Measurements from ENCODE around the gene RGS18.

The RGS18 gene

DNA sequence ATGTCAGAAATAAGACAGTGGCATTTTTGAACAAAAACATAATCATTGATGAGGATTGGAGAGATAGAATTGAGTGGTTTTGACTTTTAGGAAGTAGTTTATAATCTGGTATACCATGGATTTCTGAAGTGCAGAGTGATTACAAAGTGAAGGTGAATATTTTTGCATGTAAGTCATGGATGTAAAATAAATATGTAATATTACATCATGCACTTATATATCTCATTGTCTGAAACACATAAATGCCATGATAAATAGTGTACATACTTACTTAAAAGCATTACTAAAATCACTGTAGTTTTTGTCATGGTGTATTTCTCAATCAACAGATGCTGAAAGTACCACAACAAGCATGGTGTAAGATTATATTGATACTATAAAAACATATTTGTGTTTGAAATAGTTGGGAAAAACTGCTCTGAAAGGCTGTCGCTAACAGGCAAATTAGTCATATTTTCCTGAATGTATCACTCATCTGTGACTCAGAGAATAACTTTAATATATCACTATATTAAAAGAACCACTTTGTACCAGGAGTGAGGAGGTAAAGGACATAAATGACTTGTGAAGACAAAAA, 24.8 kb upstream of the RGS18 start:
- peaks cover 6% of the 10 kb centered on the region for H3K4me1 ChIP-seq (ENCODE audit: control insufficient read depth, insufficient read depth, low read length, unreplicated experiment)
- peak overlapping the region; percentile 71 for H3K27ac ChIP-seq (ENCODE audit: low read depth, low read length)
- no peaks in the 10 kb centered on the region for H3K27me3 ChIP-seq (ENCODE audit: insufficient read depth, low read length)
- H2AFZ ChIP-seq (ENCODE audit: low read length, unreplicated experiment): peak overlapping the region; percentile 32
- 0 out of 2 replicates have a peak, but pooled peaks cover 4% of the 10 kb centered on the region for H3K36me3 ChIP-seq (ENCODE audit: insufficient read depth, low read length)
- no peaks in the 10 kb centered on the region for H3K79me2 ChIP-seq (ENCODE audit: control insufficient read depth, insufficient read depth, low read length, unreplicated experiment)
- no peak overlapping the region for H3K4me3 ChIP-seq (ENCODE audit: low read depth, low read length)

DNA sequence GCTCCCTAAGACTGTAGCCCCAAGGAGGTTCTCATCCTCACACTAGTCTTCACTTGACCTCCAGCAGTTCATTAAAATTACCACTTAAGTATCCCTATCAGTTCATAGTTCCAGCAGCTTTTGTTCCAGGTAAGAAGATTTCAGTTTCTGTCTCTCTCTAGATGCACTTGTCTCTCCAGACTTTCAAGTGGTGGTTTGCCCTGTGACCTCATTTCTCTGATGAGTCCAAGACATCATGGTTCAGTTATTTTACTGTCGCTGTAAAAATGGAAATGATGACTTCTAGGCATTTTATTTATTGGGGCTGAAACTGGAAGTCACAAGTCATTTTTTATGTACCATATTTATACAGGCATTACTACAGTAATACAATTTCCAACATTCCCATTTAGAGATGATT, 17.9 kb upstream of the RGS18 start:
- Histone ChIP-seq H3K27ac (ENCODE audit: low read depth, low read length) (no peak overlapping the region), H3K79me2 (ENCODE audit: control insufficient read depth, insufficient read depth, low read length, unreplicated experiment) (no peaks in the 10 kb centered on the region), H3K4me1 (ENCODE audit: control insufficient read depth, insufficient read depth, low read length, unreplicated experiment) (peaks cover 10% of the 10 kb centered on the region), H3K36me3 (ENCODE audit: insufficient read depth, low read length) (no peaks in the 10 kb centered on the region), H3K4me3 (ENCODE audit: low read depth, low read length) (no peak overlapping the region), H2AFZ (ENCODE audit: low read length, unreplicated experiment) (no peak overlapping the region), H3K27me3 (ENCODE audit: insufficient read depth, low read length) (no peaks in the 10 kb centered on the region)

DNA sequence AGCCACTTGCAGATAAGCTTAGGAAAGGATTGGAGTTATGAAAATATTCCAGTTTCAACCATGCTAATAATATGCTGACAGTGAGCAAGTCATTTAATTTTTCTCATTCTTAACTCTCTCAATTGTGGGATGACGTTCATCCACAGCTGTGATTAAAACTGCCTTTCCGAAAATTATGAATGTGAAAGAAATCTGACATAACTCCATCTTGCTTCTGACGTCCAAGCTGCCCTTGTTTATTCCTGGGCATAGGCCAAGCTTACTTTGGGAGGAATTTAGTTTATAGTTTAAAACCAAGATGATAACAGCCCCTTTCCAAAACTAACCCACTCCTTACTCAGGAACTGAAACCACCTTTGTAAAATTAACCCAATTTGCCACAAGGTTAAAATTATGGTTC, 11.0 kb upstream of the RGS18 start:
- Histone ChIP-seq H3K36me3 (ENCODE audit: insufficient read depth, low read length) (no peaks in the 10 kb centered on the region), H3K27me3 (ENCODE audit: insufficient read depth, low read length) (no peaks in the 10 kb centered on the region), H3K4me3 (ENCODE audit: low read depth, low read length) (no peak overlapping the region), H2AFZ (ENCODE audit: low read length, unreplicated experiment) (peak overlapping the region; percentile 11), H3K27ac (ENCODE audit: low read depth, low read length) (no peak overlapping the region; the same call in 1 of the 2 replicates), H3K79me2 (ENCODE audit: control insufficient read depth, insufficient read depth, low read length, unreplicated experiment) (no peaks in the 10 kb centered on the region), H3K4me1 (ENCODE audit: control insufficient read depth, insufficient read depth, low read length, unreplicated experiment) (peaks cover 5% of the 10 kb centered on the region)

DNA sequence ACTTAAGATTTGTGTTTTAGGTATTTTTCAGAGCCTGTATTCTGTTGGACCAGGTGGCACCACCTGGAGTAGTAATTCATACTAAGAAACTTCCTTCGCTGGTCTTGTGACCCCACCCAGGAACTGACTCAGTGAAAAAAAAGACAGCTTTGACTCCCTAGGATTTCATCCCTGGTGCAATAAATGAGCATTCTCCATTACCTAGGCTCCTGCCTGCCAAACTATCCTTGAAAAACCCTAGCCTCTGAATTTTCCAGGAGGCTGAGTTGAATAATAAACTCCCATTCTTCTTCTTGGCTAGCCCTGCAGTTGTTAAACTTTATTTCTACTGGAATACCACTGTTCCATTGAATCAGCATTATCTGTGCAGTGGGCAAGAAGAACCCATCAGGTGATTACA, 10.6 kb upstream of the RGS18 start:
- Histone ChIP-seq H3K27ac (ENCODE audit: low read depth, low read length) (peak overlapping the region; percentile 13; the same call in 1 of the 2 replicates), H2AFZ (ENCODE audit: low read length, unreplicated experiment) (peak overlapping the region; percentile 11)

DNA sequence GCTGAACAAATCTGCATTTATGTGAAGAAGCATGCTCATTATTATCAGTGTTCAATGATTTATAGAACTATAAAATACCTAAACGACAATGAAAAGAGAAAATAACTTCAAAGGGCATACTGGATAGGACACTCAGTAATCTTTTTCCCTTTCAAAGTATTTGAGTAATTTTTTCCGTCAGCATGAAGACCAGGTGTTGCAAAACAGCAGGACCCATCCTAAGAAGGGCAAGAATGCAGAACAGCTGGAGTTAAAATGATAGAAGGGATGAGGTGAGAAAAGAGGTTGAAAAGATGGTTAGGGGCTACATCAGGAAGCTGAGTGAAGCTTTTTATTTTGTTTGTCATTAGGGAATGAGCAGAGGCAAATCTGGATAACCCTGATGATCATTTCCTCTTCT, 7.1 kb upstream of the RGS18 start:
- Histone ChIP-seq H3K27ac (ENCODE audit: low read depth, low read length) (no peak overlapping the region), H3K36me3 (ENCODE audit: insufficient read depth, low read length) (no peaks in the 10 kb centered on the region), H3K4me3 (ENCODE audit: low read depth, low read length) (no peak overlapping the region), H2AFZ (ENCODE audit: low read length, unreplicated experiment) (no peak overlapping the region), H3K4me1 (ENCODE audit: control insufficient read depth, insufficient read depth, low read length, unreplicated experiment) (peaks cover 12% of the 10 kb centered on the region), H3K27me3 (ENCODE audit: insufficient read depth, low read length) (no peaks in the 10 kb centered on the region), H3K79me2 (ENCODE audit: control insufficient read depth, insufficient read depth, low read length, unreplicated experiment) (no peaks in the 10 kb centered on the region)

More for the DNA sequence above, 10.6 kb upstream of the RGS18 start:
- Histone ChIP-seq H3K4me1 (ENCODE audit: control insufficient read depth, insufficient read depth, low read length, unreplicated experiment) (peaks cover 5% of the 10 kb centered on the region), H3K4me3 (ENCODE audit: low read depth, low read length) (no peak overlapping the region), H3K36me3 (ENCODE audit: insufficient read depth, low read length) (no peaks in the 10 kb centered on the region), H3K27me3 (ENCODE audit: insufficient read depth, low read length) (no peaks in the 10 kb centered on the region), H3K79me2 (ENCODE audit: control insufficient read depth, insufficient read depth, low read length, unreplicated experiment) (no peaks in the 10 kb centered on the region)

DNA sequence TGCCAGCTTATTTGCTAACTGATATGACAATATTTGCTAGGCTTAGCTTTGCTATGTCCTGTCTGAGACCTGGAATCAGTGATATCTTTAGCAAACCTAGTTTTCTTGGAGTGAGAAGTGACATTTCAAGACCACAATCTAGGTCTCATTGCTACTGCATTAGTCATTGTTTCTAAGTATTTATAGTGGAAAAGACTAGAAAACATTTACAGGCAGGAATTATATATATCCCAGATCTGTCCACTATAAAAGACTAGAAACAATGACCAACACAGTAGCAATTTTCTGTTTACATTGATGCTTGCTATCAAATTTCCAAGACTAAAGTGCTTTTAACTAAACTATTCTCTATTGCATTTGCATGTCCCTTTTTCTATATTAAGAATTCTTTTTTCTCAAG, 5.0 kb upstream of the RGS18 start:
- H3K4me1 ChIP-seq (ENCODE audit: control insufficient read depth, insufficient read depth, low read length, unreplicated experiment): peaks cover 7% of the 10 kb centered on the region
- H2AFZ ChIP-seq (ENCODE audit: low read length, unreplicated experiment): no peak overlapping the region
- no peak overlapping the region for H3K4me3 ChIP-seq (ENCODE audit: low read depth, low read length)
- H3K36me3 ChIP-seq (ENCODE audit: insufficient read depth, low read length): no peaks in the 10 kb centered on the region
- no peaks in the 10 kb centered on the region for H3K27me3 ChIP-seq (ENCODE audit: insufficient read depth, low read length)
- H3K27ac ChIP-seq (ENCODE audit: low read depth, low read length): no peak overlapping the region
- H3K79me2 ChIP-seq (ENCODE audit: control insufficient read depth, insufficient read depth, low read length, unreplicated experiment): no peaks in the 10 kb centered on the region

DNA sequence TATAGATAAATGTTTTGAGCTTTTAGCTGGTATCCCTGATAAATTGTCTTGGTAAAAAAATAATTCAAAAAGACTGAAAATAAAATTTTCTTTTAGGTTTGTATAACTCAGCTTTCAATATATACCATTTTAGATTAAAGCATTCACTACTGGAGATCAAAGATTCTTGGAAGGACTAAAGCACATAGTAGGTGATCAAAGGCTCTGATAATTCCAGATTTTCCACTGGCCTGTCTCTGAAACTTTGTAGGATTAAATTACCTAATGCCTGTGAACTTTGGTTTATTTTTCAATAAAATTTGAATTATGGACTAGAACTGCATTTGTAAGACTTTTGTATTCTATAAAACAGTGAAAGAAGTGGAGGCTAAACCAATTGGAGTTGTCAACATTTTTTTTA, 1.2 kb upstream of the RGS18 start:
- no peak overlapping the region for H2AFZ ChIP-seq (ENCODE audit: low read length, unreplicated experiment)
- no peaks in the 10 kb centered on the region for H3K79me2 ChIP-seq (ENCODE audit: control insufficient read depth, insufficient read depth, low read length, unreplicated experiment)
- H3K27ac ChIP-seq (ENCODE audit: low read depth, low read length): no peak overlapping the region
- H3K4me1 ChIP-seq (ENCODE audit: control insufficient read depth, insufficient read depth, low read length, unreplicated experiment): peaks cover 14% of the 10 kb centered on the region
- H3K4me3 ChIP-seq (ENCODE audit: low read depth, low read length): no peak overlapping the region
- no peaks in the 10 kb centered on the region for H3K36me3 ChIP-seq (ENCODE audit: insufficient read depth, low read length)
- H3K27me3 ChIP-seq (ENCODE audit: insufficient read depth, low read length): no peaks in the 10 kb centered on the region

DNA sequence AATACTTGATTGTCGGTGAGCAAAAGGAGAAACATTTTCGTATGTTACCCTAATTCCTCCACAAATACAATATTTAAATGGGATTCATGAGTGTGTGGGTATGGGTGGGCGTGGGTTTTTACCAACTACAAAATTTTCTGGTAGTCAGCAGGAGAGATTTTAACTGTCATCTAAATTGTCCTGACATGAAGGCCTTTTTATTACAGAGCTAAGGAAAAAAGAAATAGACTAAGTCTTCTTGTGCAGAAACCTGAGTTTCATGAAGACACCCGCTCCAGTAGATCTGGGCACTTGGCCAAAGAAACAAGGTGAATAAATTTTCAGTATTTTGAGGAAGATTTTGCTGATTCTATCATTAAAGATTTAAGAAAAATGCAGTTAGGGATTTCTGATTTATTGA, 752 bp downstream of the RGS18 start:
- no peaks in the 10 kb centered on the region for H3K79me2 ChIP-seq (ENCODE audit: control insufficient read depth, insufficient read depth, low read length, unreplicated experiment)
- no peak overlapping the region for H2AFZ ChIP-seq (ENCODE audit: low read length, unreplicated experiment)
- no peaks in the 10 kb centered on the region for H3K36me3 ChIP-seq (ENCODE audit: insufficient read depth, low read length)
- H3K4me1 ChIP-seq (ENCODE audit: control insufficient read depth, insufficient read depth, low read length, unreplicated experiment): peaks cover 8% of the 10 kb centered on the region
- no peaks in the 10 kb centered on the region for H3K27me3 ChIP-seq (ENCODE audit: insufficient read depth, low read length)
- H3K4me3 ChIP-seq (ENCODE audit: low read depth, low read length): no peak overlapping the region
- no peak overlapping the region for H3K27ac ChIP-seq (ENCODE audit: low read depth, low read length)

DNA sequence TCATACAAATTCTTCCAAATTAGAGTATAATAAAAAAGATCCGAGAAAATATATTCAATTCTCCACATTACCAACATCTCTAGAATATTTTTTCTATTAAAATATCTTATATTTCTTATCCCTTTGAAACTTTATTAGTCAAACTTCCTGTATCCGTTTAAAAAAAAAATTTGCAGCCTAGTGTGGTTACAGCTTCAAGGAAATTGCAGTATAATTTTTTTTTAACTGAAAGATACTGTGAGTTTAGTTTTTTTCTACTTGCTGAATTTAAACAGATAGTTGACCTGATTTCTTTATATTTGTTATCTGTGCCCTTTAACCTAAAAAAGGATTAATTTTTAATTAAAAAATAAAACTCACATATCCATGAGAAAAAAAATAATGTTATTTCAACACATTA, 1.5 kb downstream of the RGS18 start:
- H3K4me3 ChIP-seq (ENCODE audit: low read depth, low read length): no peak overlapping the region
- H3K27ac ChIP-seq (ENCODE audit: low read depth, low read length): no peak overlapping the region
- no peaks in the 10 kb centered on the region for H3K36me3 ChIP-seq (ENCODE audit: insufficient read depth, low read length)
- no peaks in the 10 kb centered on the region for H3K79me2 ChIP-seq (ENCODE audit: control insufficient read depth, insufficient read depth, low read length, unreplicated experiment)
- H3K27me3 ChIP-seq (ENCODE audit: insufficient read depth, low read length): no peaks in the 10 kb centered on the region
- H3K4me1 ChIP-seq (ENCODE audit: control insufficient read depth, insufficient read depth, low read length, unreplicated experiment): peaks cover 8% of the 10 kb centered on the region
- no peak overlapping the region for H2AFZ ChIP-seq (ENCODE audit: low read length, unreplicated experiment)

DNA sequence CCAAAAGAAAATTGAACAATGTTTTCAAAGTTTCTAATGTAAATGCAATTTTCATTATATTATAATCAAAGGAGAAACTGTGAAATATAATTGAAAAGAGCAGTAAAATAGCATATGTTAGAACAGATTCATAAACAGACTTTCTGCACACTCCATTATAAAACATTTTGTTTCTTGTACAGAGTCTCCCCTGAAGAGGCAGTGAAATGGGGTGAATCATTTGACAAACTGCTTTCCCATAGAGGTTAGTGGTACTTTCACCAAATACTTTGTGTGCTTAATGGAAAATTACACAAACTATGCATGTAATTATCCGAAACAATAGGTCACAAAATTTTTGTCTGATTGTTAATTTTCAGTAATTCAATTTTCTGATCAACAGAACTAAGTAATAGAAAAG, 1.9 kb downstream of the RGS18 start:
- no peak overlapping the region for H3K27ac ChIP-seq (ENCODE audit: low read depth, low read length)

DNA sequence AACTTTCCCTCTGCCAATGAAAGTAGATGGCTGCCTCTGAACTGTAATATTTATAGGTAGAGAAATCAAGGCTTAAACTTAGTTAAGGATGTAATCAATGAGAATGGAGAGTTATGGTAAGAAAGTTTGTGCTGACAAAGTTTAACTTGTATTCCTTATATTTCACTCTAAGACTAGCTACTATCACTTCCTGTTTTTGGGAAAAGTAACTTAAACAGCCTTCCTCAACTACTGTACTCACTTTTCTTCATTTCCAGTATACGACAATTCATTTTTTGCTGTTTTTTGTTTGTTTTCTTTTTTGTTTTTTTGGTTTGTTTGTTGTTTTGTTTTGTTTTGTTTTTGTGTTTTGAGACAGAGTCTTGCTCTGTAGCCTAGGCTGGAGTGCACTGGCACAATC, 3.7 kb downstream of the RGS18 start:
- Histone ChIP-seq H3K36me3 (ENCODE audit: insufficient read depth, low read length) (no peaks in the 10 kb centered on the region), H3K4me3 (ENCODE audit: low read depth, low read length) (no peak overlapping the region), H2AFZ (ENCODE audit: low read length, unreplicated experiment) (no peak overlapping the region), H3K27me3 (ENCODE audit: insufficient read depth, low read length) (no peaks in the 10 kb centered on the region), H3K4me1 (ENCODE audit: control insufficient read depth, insufficient read depth, low read length, unreplicated experiment) (peaks cover 8% of the 10 kb centered on the region), H3K79me2 (ENCODE audit: control insufficient read depth, insufficient read depth, low read length, unreplicated experiment) (no peaks in the 10 kb centered on the region), H3K27ac (ENCODE audit: low read depth, low read length) (no peak overlapping the region)

More for the DNA sequence above, 1.9 kb downstream of the RGS18 start:
- Histone ChIP-seq H3K4me3 (ENCODE audit: low read depth, low read length) (no peak overlapping the region), H3K27me3 (ENCODE audit: insufficient read depth, low read length) (no peaks in the 10 kb centered on the region), H2AFZ (ENCODE audit: low read length, unreplicated experiment) (no peak overlapping the region), H3K4me1 (ENCODE audit: control insufficient read depth, insufficient read depth, low read length, unreplicated experiment) (peaks cover 8% of the 10 kb centered on the region), H3K36me3 (ENCODE audit: insufficient read depth, low read length) (no peaks in the 10 kb centered on the region), H3K79me2 (ENCODE audit: control insufficient read depth, insufficient read depth, low read length, unreplicated experiment) (no peaks in the 10 kb centered on the region)
